Measurements from ENCODE around the gene ATP12A.

ATP12A gene

GRCh38 chr13:24734950-24735349 is 54.7 kb downstream of the ATP12A start:
- DNase-seq, result no peak

GRCh38 chr13:24737042-24737441 is 56.8 kb downstream of the ATP12A start:
- DNase-seq, result no peak

GRCh38 chr13:24738366-24738847 is 58.2 kb downstream of the ATP12A start:
- DNase-seq, result no peak

GRCh38 chr13:24740014-24740890 is 60.0 kb downstream of the ATP12A start:
- no peak for DNase-seq

DNA sequence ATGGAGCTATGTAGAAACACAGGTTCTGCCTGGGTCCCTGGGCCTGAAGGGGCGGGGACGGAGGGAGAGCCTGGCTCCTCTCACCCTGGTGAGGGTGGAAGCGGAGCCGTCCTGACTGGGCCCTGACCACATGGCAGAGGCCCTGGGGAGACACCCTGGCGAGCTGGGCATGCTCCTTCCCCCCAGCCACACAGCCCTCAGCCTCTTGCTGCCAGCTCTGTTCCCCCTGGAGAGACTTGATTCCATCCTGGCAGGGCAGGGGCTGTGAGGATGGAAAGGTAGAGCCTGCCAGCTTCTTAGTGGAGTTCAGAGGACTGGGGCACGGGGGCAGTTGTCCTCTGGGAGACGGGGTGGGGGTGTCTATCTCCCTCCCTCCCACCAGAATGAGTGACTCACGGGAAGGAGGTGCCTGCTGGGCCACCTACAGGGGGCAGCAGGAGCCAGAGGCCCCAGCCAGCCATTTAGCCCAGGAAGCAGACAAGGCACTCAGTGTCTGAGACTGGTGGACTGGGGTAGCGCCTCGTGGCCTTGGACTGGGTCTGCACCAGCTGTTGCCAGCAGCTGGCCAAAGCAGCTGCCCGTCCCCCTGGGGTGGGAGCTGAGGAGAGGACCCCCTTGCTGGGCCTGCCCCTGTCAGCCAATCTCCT is 60.9 kb downstream of the ATP12A start:
- DNase-seq, result no peak

DNA sequence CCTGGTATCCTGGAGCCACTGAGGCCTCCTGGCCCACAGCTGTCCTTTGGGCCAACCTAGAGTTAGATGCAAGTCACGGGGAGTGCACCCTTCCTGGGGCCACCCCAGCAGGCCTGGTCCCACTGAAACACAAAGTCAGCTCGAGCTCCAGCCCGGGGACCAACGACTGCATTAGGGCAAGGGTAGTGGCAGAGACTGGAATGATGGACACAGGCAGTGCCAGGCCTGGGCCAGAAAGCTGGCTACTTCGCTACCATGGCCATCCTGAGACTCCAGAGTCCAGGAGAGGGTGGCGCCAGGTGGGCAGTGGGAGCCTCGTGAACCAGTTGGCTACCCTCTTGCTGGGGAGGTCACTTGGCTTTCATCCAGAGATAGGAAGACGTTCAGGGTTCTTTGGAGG is 61.6 kb downstream of the ATP12A start:
- no peak for DNase-seq

GRCh38 chr13:24742294-24742693 is 62.1 kb downstream of the ATP12A start:
- peak; percentile 2 for DNase-seq

- DNase-seq, result no peak
These were observed 62.8 kb downstream of the ATP12A start for GRCh38 chr13:24742977-24743376.

GRCh38 chr13:24744247-24744646 is 64.0 kb downstream of the ATP12A start:
- DNase-seq, result no peak

GRCh38 chr13:24745516-24745860 is 65.3 kb downstream of the ATP12A start:
- DNase-seq, result no peak

DNA sequence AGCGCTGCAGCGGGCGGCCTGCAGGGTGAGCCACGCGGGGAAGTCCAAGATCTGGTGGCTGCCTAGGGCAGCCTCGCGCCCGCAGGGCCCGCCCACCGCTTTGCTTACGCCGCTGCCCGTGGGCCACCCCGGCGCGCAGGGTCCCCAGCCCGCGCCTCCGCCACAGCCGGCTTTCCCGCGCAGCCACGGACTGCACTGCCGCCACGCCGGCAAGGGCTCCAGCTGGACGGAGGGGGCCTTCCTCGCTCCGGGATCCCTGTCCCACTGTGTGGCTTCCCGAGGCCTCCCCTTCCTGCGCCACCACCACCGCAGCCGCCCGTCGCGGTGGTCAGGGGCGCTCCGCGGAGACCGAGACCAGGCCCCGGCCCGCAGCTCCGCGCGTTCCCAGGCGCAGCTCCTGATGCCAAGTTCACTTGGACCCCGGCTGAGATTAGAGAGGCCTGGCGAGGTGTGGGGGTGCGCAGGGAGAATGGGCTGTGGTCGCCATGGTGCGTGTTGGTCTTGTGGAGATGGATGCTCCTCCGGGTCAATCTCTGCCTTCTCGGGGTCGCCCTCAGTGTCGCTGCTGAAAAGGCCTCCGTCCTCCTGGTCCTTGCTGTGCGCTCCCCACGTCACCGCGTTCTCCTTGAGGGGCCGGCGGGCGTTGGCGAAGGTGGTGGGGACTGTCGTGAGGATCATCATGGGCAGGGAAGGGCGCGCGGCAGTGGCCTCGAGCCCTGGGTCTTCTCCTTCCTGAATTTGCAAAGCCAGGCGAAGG is 65.8 kb downstream of the ATP12A start:
- DNase-seq, result no peak

DNA sequence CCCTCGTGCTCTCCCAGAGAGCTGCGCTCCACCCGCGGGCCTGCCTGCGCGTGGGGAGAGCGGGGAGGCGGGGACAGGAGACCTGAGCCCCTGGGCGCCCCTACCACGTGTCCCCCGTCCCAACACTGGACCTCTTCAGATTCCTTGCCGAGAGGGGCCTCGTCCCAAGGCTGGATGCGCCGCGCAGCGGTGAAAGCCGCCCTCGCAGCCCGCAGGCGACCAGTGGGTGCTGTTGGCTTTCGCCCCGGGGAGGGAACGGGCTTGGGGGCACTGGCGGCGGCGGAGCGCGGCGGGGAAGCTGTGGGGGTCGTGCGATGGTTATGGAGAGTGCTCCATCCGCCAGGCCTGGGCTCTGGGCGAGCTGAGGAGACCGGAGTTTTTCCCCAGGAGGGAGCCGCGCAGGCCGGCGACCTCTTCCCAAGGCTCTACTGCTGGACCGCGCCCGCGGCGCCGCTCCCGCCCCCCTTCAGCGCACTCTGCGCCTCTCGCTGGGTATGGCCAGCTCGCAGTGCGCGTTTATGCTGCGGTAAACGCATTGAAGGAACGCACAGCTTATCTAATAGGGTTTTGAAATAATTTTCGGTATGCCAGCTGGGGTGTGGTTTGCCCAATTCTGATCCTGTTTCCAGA is 66.5 kb downstream of the ATP12A start:
- peak; percentile 5 for DNase-seq

DNA sequence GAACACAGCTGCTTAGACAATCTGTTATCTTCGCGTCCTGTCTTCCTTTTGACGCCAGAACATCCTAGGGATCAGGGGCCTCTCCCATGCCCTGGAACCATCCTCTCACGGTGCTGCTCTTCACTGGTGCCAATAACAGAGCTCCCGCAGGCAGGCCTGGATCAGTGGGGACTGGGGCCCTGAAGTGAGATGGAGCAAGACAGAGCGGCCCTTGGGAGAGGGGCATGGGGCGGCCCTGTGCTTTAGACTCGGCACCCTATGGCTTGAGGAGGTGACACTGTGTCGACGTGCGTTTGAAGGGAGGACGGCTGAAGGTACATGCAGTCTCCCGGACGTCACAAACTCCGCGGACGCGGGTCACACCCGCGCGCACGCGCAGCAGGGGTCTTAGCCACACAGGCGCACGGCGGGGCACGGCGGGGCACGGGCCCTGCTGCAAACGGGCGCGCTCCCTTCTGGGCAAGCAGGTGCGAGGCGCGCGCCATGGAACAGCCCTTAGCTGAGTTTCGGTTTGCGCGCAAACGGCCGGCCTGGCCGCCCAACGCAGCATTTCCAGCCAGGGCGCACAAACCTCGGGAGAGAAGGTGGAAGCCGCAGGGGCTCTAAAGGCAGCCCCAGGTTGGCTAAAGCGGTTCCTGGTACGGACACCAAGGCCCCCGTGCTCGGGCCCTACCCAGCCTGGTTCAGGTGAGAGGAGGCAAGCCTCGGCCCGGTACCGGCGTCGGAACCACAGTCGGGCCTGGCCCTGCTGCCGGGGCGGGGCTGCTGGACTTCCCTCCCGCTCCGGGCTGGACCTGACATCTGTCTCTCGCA is 67.2 kb downstream of the ATP12A start:
- peak; percentile 9 for DNase-seq

DNA sequence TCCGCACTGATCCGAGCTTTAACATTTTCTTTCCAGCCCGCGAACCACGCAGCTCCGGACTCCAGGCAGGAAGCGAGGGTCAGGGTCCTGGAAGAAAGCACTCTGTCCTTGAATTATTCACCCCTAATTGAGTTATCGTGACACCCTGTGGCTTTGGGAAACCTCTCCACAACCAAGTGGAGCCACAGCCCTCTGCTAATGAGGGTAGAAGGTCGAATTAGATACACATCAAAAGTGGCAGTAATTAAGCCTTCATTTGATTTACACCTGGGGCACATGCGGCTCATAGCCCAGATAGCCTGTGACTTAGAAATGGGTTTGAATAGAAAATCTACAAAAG is 67.8 kb downstream of the ATP12A start:
- no peak for DNase-seq

DNA sequence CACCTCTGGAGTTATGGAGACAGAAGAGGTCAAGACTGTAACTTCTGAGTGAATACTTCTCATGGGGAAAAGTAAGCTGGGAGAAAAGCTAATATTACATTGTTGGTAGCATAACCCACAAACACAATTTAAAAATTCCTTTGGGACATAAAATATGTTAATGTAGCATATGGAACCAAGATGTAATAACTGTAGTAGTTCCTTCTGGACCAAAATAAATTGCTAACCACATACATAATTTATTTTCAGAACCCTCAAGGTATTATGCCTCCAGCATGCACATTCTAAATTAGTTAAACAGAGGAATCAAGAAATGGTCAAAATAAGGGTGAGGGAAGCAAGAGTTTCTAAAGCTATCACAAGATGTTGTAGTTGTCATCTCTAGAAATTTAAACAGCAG is 79.0 kb downstream of the ATP12A start:
- no peak for DNase-seq
